Hematopoietic multipotent progenitor cell treated with erythropoietin and hydrocortisone succinate and interleukin-3 and kit ligand, for 6 days (in vitro differentiated cells): ENCODE results near the gene COA4.

Experiments used
- DNase-seq: peaks from one replicate; pipeline ENCODE4 v3.0.0-alpha.2; 2015

The COA4 gene

GRCh38 chr11:73876424-73877310 is at the start of gene COA4, which contains the start of gene PAAF1:
Gene COA4 (minus strand): TSS chr11:73876846. CDS start chr11:73873378, 3,468 bp downstream.
Gene PAAF1 (plus strand): TSS chr11:73876999. CDS start chr11:73877022, 23 bp downstream.
- DNase-seq: peak; percentile 99

- DNase-seq: no peak
Measured at GRCh38 chr11:73921180-73921579, 44.5 kb upstream of the COA4 start.

- DNase-seq: no peak
Measured at GRCh38 chr11:73916435-73916834, 39.8 kb upstream of the COA4 start.

GRCh38 chr11:73914284-73914683 is 37.6 kb upstream of the COA4 start:
- peak; percentile 5 for DNase-seq

- DNase-seq: no peak
Measured at GRCh38 chr11:73913472-73913871, 36.8 kb upstream of the COA4 start.

GRCh38 chr11:73912026-73912425 is 35.4 kb upstream of the COA4 start:
- DNase-seq: no peak

GRCh38 chr11:73907191-73907590 is 30.5 kb upstream of the COA4 start:
- DNase-seq: peak; percentile 73

- no peak for DNase-seq
Measured at GRCh38 chr11:73902303-73902702, 25.7 kb upstream of the COA4 start.

- DNase-seq: no peak
Measured at GRCh38 chr11:73894725-73895335, 18.2 kb upstream of the COA4 start.

GRCh38 chr11:73893041-73893440 is 16.4 kb upstream of the COA4 start:
- peak; percentile 68 for DNase-seq

- no peak for DNase-seq
Measured at GRCh38 chr11:73889536-73889935, 12.9 kb upstream of the COA4 start.

- DNase-seq: no peak
Measured at GRCh38 chr11:73889019-73889418, 12.4 kb upstream of the COA4 start.

GRCh38 chr11:73888244-73888643 is 11.6 kb upstream of the COA4 start:
- no peak for DNase-seq

- DNase-seq: no peak
Measured at GRCh38 chr11:73883856-73884255, 7.2 kb upstream of the COA4 start.

GRCh38 chr11:73880449-73880848 is 3.8 kb upstream of the COA4 start:
- peak; percentile 27 for DNase-seq

GRCh38 chr11:73878771-73879170 is 2.1 kb upstream of the COA4 start:
- no peak for DNase-seq

GRCh38 chr11:73875840-73876239 is 806 bp downstream of the COA4 start:
- peak; percentile 24 for DNase-seq

GRCh38 chr11:73875380-73875779 is 1.3 kb downstream of the COA4 start:
- DNase-seq: peak; percentile 19

- no peak for DNase-seq
Measured at GRCh38 chr11:73872749-73873357, 3.8 kb downstream of the COA4 start.

- no peak for DNase-seq
Measured at GRCh38 chr11:73870261-73870660, 6.4 kb downstream of the COA4 start.

- peak; percentile 90 for DNase-seq
Measured at GRCh38 chr11:73869332-73869949, 7.2 kb downstream of the COA4 start.

- no peak for DNase-seq
Measured at GRCh38 chr11:73866586-73866996, 10.1 kb downstream of the COA4 start.

- DNase-seq: no peak
Measured at GRCh38 chr11:73866095-73866579, 10.5 kb downstream of the COA4 start.
